ENCODE data around the gene CDC27.

DNA sequence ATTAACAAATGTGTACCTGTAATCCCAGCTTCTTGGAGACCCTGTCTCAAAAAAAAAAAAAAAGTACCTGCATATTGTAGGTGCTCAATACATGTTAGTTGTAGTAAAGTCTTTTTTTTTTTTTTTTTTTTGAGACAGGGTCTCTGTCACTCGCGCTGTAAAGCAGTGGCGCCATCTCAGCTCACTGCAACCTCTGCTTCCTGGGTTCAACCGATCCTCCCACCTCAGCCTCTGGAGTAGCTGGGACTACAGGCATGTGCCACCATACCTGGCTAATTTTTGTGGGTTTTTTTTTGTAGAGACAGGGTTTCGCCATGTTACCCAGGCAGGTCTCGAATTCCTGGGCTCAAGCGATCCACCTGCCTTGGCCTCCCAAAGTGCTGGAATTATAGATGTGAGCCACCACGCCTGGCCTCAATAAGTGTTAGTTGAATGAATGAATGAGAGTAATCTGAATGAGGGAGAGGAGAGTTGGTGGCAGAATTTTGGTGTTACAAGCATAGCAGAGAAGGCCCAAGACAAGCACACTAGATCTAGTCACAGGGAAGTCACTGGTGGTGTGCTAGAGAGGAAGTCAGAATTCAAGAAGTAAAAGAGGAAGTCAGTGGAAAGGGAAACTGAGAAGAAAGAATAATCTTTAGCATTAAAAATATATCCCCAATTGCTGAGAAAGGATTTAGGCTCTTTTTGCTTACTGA, 10.7 kb upstream of the CDC27 start:
- TF ChIP-seq SUZ12 (IDR thresholded peaks at IDR 0.05; ENCODE audit: extremely low read depth, insufficient read depth, insufficient read length) (no peak), YY1 (IDR thresholded peaks at IDR 0.05; ENCODE audit: insufficient read depth, insufficient read length) (no peak), ZNF274 (IDR thresholded peaks at IDR 0.05; ENCODE audit: low read depth, low read length) (no peak)

All from NT2/D1 (cell line).